Lung (tissue), 12 donors: ENCODE results near the gene KRTAP10-7. TPM values are rescaled to one million over a fixed set of nuclear protein-coding genes. Genes with fewer than 3 reads are reported as not detected.

ENCODE experiments used
- ATAC-seq: fragments of 200-7000 bp; cut with Tn5 transposase; one replicate; pipeline ENCODE4 v1.9.1; 2020; ENCODE audit warnings: moderate number of reproducible peaks; ENCODE audit not compliant: insufficient read depth, low FRiP score
- DNase-seq, 3 donors: peaks; one replicate each; pipeline ENCODE4 v3.0.0-alpha.2; 2013 to 2017
- H3K27ac ChIP-seq, 2 donors: one replicate each; pipeline ENCODE4 v1.5.1; 2013; ENCODE audit warnings: mild to moderate bottlenecking in 2 of 2, moderate library complexity in 2 of 2, control low read depth in 1 of 2, inconsistent platforms in 1 of 2, low read depth in 1 of 2, low read length in 1 of 2
- H3K27me3 ChIP-seq, 3 donors: one replicate each; pipeline ENCODE4 v1.5.1; 2013; ENCODE audit warnings: low read length in 2 of 3; ENCODE audit not compliant: control insufficient read depth in 3 of 3, insufficient read depth in 3 of 3
- H3K36me3 ChIP-seq, 4 donors: one replicate each; pipeline ENCODE4 v1.5.1; 2013; ENCODE audit warnings: low read length in 4 of 4, mild to moderate bottlenecking in 1 of 4, moderate library complexity in 1 of 4; ENCODE audit not compliant: control insufficient read depth in 4 of 4, insufficient read depth in 4 of 4
- H3K4me1 ChIP-seq, 5 donors: one replicate each; pipeline ENCODE4 v1.5.1; 2013; ENCODE audit warnings: low read length in 5 of 5, mild to moderate bottlenecking in 2 of 5, moderate library complexity in 1 of 5; ENCODE audit not compliant: control insufficient read depth in 5 of 5, insufficient read depth in 5 of 5
- H3K4me3 ChIP-seq: one replicate; pipeline ENCODE4 v1.5.1; 2013; ENCODE audit warnings: mild to moderate bottlenecking, control low read depth, moderate library complexity
- H3K9ac ChIP-seq, 2 donors: one replicate each; pipeline ENCODE4 v1.5.1; 2013; ENCODE audit warnings: low read length in 2 of 2, control low read depth in 1 of 2; ENCODE audit not compliant: insufficient read depth in 1 of 2
- H3K9me3 ChIP-seq, 4 donors: one replicate each; pipeline ENCODE4 v1.5.1; 2013; ENCODE audit warnings: low read length in 3 of 4, mild to moderate bottlenecking in 1 of 4, moderate library complexity in 1 of 4; ENCODE audit not compliant: control insufficient read depth in 4 of 4, insufficient read depth in 3 of 4
- CTCF ChIP-seq: IDR thresholded peaks from 2 replicates; pipeline ENCODE4 v1.5.1; 2012; ENCODE audit warnings: mild to moderate bottlenecking; ENCODE audit errors: control extremely low read depth, extremely low read depth
- WGBS, 2 donors: extraction: QIAGEN DNeasy Blood & Tissue Kit; methylation state at CpG; one replicate each; pipeline ENCODE4 v1.1.7; 2013; 5-methylcytosine and 5-hydroxymethylcytosine counted together
- polyA plus RNA-seq, 2 donors: library from polyadenylated mRNA; stranded (reverse); fragments of 200-250 nt; gene quantifications; one replicate each; pipeline ENCODE4 v1.2.1, GENCODE V29; 2013
- total RNA-seq, 2 donors: library from RNA; depleted of rRNA in 1 of 2; stranded (reverse); fragments of >200 nt in 1 of 2; gene quantifications; one replicate each; pipeline ENCODE4 v1.2.1, GENCODE V29; 2014 to 2021
- donor health status: control.
- donor health status: control.
- donor health status: Bipolar disorder and iron deficiency.
- donor health status: healthy.
- donor health status: DM: yes; HTN: yes; CAD: no.

KRTAP10-7 gene
- total and polyA plus RNA-seq, 4 donors: not detected

- Histone ChIP-seq H3K27me3 (no peaks in the 10 kb centered on the region), H3K9me3 (peaks cover 0 to 2% (median 0%) of the 10 kb centered on the region in 4 donors), H3K27ac (no peak within 1 kb of the TSS), H3K4me3 (no peak within 1 kb of the TSS), H3K9ac (no peak within 1 kb of the TSS), H3K36me3 (no peaks in the 10 kb centered on the region), H3K4me1 (peaks cover 0 to 8% (median 0%) of the 10 kb centered on the region in 5 donors)
- TF ChIP-seq CTCF: no peak
- 58 to 66% methylated on average over 33 of the region's 33 CpGs for WGBS, 2 donors
- peak in 1 of 3 donors; percentile 11 for DNase-seq
- ATAC-seq: no peak
Measured at GRCh38 chr21:44592446-44593311, 7.7 kb upstream of the KRTAP10-7 start, which contains the start of gene KRTAP10-6. Gene KRTAP10-6, minus strand, starts transcription at chr21:44592505. Its CDS starts 21 bp downstream, at chr21:44592484.

- ATAC-seq (no peak), DNase-seq (peak; percentile 42 to 67 (median 50))
- Histone ChIP-seq H3K4me1 (peaks cover 0 to 8% (median 0%) of the 10 kb centered on the region in 5 donors), H3K27ac (no peak overlapping the region), H3K27me3 (no peaks in the 10 kb centered on the region), H3K9me3 (peaks cover 0 to 2% (median 0%) of the 10 kb centered on the region in 4 donors), H3K36me3 (no peaks in the 10 kb centered on the region), H3K4me3 (no peak overlapping the region), H3K9ac (peak overlapping the region in 1 of 2 donors; percentile 16)
- WGBS, 2 donors: 46 to 62% methylated on average over 20 of the region's 20 CpGs
- TF ChIP-seq CTCF: no peak
Measured at GRCh38 chr21:44593598-44594405, 6.6 kb upstream of the KRTAP10-7 start.

- 79 to 87% methylated on average over 12 of the region's 12 CpGs for WGBS, 2 donors
Measured at GRCh38 chr21:44594406-44594916, 5.9 kb upstream of the KRTAP10-7 start.

More at GRCh38 chr21:44594406-44594916, 5.9 kb upstream of the KRTAP10-7 start:
- Histone ChIP-seq H3K4me3 (no peak overlapping the region), H3K27me3 (no peaks in the 10 kb centered on the region), H3K9ac (no peak overlapping the region), H3K9me3 (peaks cover 0 to 3% (median 0%) of the 10 kb centered on the region in 4 donors), H3K36me3 (no peaks in the 10 kb centered on the region), H3K27ac (no peak overlapping the region), H3K4me1 (peaks cover 0 to 8% (median 0%) of the 10 kb centered on the region in 5 donors)
- ATAC-seq: no peak
- no peak for DNase-seq
- TF ChIP-seq CTCF: no peak
